MM.1S (cell line): ENCODE results near the gene SUZ12.
"Not testable (repeated sequence)": the region's sequence is repeated elsewhere in the genome, so short reads cannot be mapped to it uniquely, and the experiment has no call there.

Source experiments
- DNase-seq: peaks from one replicate; pipeline ENCODE4 v3.0.0-alpha.2; 2015
- H2AFZ ChIP-seq: fragments of 300-600 bp; sonication (generic); 2 replicates; pipeline ENCODE4 v1.6.0; 2016; ENCODE audit warnings: antibody characterized with exemption, low read length
- H3F3A ChIP-seq: fragments of 300-600 bp; sonication (generic); 2 replicates; pipeline ENCODE4 v1.6.1; 2016; ENCODE audit warnings: mild to moderate bottlenecking, antibody characterized with exemption, low read length, moderate library complexity, mixed read lengths; ENCODE audit not compliant: insufficient read depth
- H3K27ac ChIP-seq: fragments of 300-600 bp; sonication (generic); 2 replicates; pipeline ENCODE4 v1.5.1; 2016; ENCODE audit warnings: mild to moderate bottlenecking, low read length
- H3K27me3 ChIP-seq: fragments of 300-600 bp; sonication (generic); replicated peaks from 2 replicates; pipeline ENCODE4 v1.6.0; 2016; ENCODE audit warnings: low read length; ENCODE audit not compliant: insufficient read depth
- H3K36me3 ChIP-seq: fragments of 300-600 bp; sonication (generic); replicated peaks from 2 replicates; pipeline ENCODE4 v1.6.1; 2016; ENCODE audit warnings: mild to moderate bottlenecking, low read length, mixed read lengths; ENCODE audit not compliant: insufficient read depth
- H3K4me1 ChIP-seq: fragments of 300-600 bp; sonication (generic); 2 replicates; pipeline ENCODE4 v1.6.1; 2016; ENCODE audit warnings: low read length, mixed read lengths
- H3K4me2 ChIP-seq: fragments of 300-600 bp; sonication (generic); 2 replicates; pipeline ENCODE4 v1.6.0; 2016; ENCODE audit warnings: low read depth, low read length
- H3K4me3 ChIP-seq: fragments of 300-600 bp; sonication (generic); 2 replicates; pipeline ENCODE4 v1.5.1; 2016; ENCODE audit warnings: low read length, mixed read lengths
- H3K79me2 ChIP-seq: fragments of 300-600 bp; sonication (generic); 2 replicates; pipeline ENCODE4 v1.6.1; 2016; ENCODE audit warnings: mixed run types, low read length, mixed read lengths
- H3K9ac ChIP-seq: fragments of 300-600 bp; sonication (generic); 2 replicates; pipeline ENCODE4 v1.6.1; 2016; ENCODE audit warnings: low read length, mixed read lengths
- H3K9me2 ChIP-seq: fragments of 300-600 bp; sonication (generic); replicated peaks from 2 replicates; pipeline ENCODE4 v1.6.1; 2016; ENCODE audit warnings: mild to moderate bottlenecking, low read length, mixed read lengths; ENCODE audit not compliant: insufficient read depth
- H3K9me3 ChIP-seq: fragments of 300-600 bp; sonication (generic); replicated peaks from 2 replicates; pipeline ENCODE4 v1.6.1; 2016; ENCODE audit warnings: mild to moderate bottlenecking, low read length, mixed read lengths; ENCODE audit not compliant: insufficient read depth
- H4K20me1 ChIP-seq: fragments of 300-600 bp; sonication (generic); 2 replicates; pipeline ENCODE4 v1.6.1; 2016; ENCODE audit warnings: mild to moderate bottlenecking, low read length, moderate library complexity, mixed read lengths; ENCODE audit not compliant: insufficient read depth
- CTCF ChIP-seq: fragments of 300-600 bp; sonication (generic); IDR thresholded peaks from 2 replicates; pipeline ENCODE4 v1.5.1; 2016; ENCODE audit warnings: antibody characterized with exemption, low read length, mixed read lengths
- EZH2 ChIP-seq: fragments of 300-600 bp; sonication (generic); optimal IDR thresholded peaks from 2 replicates; pipeline ENCODE3; 2017; ENCODE audit warnings: low read depth, mild to moderate bottlenecking, antibody characterized with exemption, low read length, mixed read lengths
- EZH2phosphoT487 ChIP-seq: fragments of 300-600 bp; sonication (generic); IDR thresholded peaks from 2 replicates; pipeline ENCODE4 v1.6.1; 2018; ENCODE audit warnings: antibody characterized with exemption, low read length

SUZ12 gene

DNA sequence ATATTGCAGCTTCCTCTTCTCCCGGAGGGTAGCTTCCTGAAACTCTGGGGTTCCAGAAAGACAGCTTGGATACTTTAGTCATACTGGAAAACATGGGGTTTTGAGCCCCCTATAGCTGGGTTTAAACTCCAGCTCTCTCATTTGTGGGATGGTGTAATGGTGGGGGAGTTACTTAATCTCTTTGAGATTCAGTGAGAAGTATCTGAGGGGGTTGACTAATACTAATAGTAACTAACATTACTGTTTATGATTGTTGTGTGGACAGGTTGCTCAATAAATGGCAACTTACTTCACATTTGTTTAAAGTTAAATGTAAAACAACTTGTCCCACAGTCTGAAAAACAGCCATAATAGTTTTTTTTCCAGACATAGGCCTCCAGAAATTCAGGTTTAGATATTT lies 5.1 kb upstream of the SUZ12 start:
- H3K4me1 ChIP-seq: no peaks in the 10 kb centered on the region
- H3K36me3 ChIP-seq: no peaks in the 10 kb centered on the region
- no peak overlapping the region for H2AFZ ChIP-seq
- H3K9me2 ChIP-seq: no peaks in the 10 kb centered on the region
- TF ChIP-seq EZH2 (no peak), CTCF (no peak), EZH2phosphoT487 (no peak)
- H3K79me2 ChIP-seq: no peaks in the 10 kb centered on the region
- H3K9me3 ChIP-seq: no peaks in the 10 kb centered on the region
- H3K27ac ChIP-seq: no peak overlapping the region
- no peak overlapping the region for H3K9ac ChIP-seq
- no peak overlapping the region for H3K4me2 ChIP-seq
- DNase-seq: no peak
- no peak overlapping the region for H3K4me3 ChIP-seq
- H3K27me3 ChIP-seq: no peaks in the 10 kb centered on the region
- H4K20me1 ChIP-seq: no peaks in the 10 kb centered on the region
- no peaks in the 10 kb centered on the region for H3F3A ChIP-seq

- no peak overlapping the region for H3K27ac ChIP-seq
- no peaks in the 10 kb centered on the region for H3K9me3 ChIP-seq
- TF ChIP-seq EZH2: no peak
- no peak for TF ChIP-seq EZH2phosphoT487
- no peak for TF ChIP-seq CTCF
- H4K20me1 ChIP-seq: peaks cover 6% of the 10 kb centered on the region; the same call in 1 of the 2 replicates
- no peak overlapping the region for H3K9ac ChIP-seq
- H3K4me3 ChIP-seq: no peak overlapping the region
- H3K4me2 ChIP-seq: no peak overlapping the region
- peaks cover 31% of the 10 kb centered on the region for H3K79me2 ChIP-seq
- DNase-seq: no peak
- no peaks in the 10 kb centered on the region for H3F3A ChIP-seq
- no peaks in the 10 kb centered on the region for H3K4me1 ChIP-seq
- H3K27me3 ChIP-seq: no peaks in the 10 kb centered on the region
- H3K36me3 ChIP-seq: peaks cover 3% of the 10 kb centered on the region; the same call in 1 of the 2 replicates
- no peaks in the 10 kb centered on the region for H3K9me2 ChIP-seq
- H2AFZ ChIP-seq: no peak overlapping the region
Measured at GRCh38 chr17:31935512-31935911, 1.3 kb upstream of the SUZ12 start.

DNA sequence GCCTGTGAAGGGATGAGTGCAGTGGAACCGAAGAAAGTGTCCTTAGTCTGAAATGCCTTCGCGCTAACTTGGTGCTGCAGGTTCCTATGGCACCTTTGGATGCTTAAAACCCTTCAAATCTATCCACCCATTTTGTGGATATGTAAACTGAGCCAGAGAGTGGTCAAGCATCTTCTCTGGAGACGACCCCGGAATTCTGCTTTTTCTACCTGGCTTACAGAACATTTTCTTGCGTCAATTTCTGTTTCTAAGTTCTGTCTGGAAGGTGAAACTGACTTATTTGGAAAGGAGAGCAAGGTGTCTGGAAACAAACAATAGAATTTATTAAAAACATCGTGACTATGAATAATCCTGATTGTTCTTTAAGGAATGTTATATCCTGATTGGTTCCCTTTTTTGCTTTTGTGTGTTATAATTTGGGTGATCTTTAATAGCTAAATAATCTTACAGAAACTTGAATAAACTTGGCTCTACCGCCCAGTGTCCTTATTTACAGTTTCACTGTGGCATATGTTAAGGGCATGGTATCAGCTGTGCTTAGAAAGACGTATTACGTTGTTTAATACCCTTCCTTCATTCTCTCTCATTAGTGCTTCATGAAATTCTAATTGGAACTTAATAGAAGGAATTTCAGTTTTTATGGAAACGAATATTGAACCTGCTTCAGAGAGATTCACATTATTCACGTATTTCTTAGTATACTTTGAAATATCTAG lies 1.3 kb downstream of the SUZ12 start:
- not testable (repeated sequence) for H2AFZ ChIP-seq, H3K27me3 ChIP-seq, H3F3A ChIP-seq, H4K20me1 ChIP-seq, H3K9me2 ChIP-seq, H3K4me1 ChIP-seq, H3K9me3 ChIP-seq, H3K36me3 ChIP-seq
- peak overlapping the region; percentile 71 for H3K4me3 ChIP-seq
- peaks cover 56% of the 10 kb centered on the region for H3K79me2 ChIP-seq
- H3K4me2 ChIP-seq: peak overlapping the region; percentile 56
- peak overlapping the region; percentile 39; the same call in 1 of the 2 replicates for H3K27ac ChIP-seq
- peak overlapping the region; percentile 53; the same call in 1 of the 2 replicates for H3K9ac ChIP-seq
- peak; percentile 34 for DNase-seq

- H3K4me2 ChIP-seq, H3K4me1 ChIP-seq, H4K20me1 ChIP-seq, H3K9me3 ChIP-seq, H2AFZ ChIP-seq, H3K27me3 ChIP-seq, H3K9ac ChIP-seq, H3K27ac ChIP-seq, DNase-seq, H3F3A ChIP-seq, H3K36me3 ChIP-seq, H3K9me2 ChIP-seq, H3K4me3 ChIP-seq: not testable (repeated sequence)
- H3K79me2 ChIP-seq: peaks cover 85% of the 10 kb centered on the region
Measured at GRCh38 chr17:31941916-31942315, 5.1 kb downstream of the SUZ12 start.

DNA sequence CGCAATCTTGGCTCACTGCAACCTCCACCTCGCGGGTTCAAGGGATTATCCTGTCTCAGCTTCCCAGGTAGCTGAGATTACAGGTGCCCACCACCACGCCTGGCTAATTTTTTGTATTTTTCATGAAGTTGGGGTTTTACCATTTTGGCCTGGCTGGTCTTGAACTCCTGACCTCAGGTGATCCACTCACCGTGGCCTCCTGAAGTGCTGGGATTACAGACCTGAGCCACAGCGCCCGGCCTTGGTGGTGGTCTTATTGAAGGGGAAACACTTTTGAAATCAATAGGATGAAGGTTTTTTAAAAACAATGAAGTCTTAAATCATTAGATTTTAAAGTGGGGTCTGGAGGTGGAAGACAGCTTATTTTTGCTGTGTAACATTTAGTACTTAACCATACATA lies 5.6 kb downstream of the SUZ12 start:
- H3K4me2 ChIP-seq, H3K4me1 ChIP-seq, DNase-seq, H3K27me3 ChIP-seq, H3K9ac ChIP-seq, H3K9me3 ChIP-seq, H2AFZ ChIP-seq, H3K27ac ChIP-seq, H3K9me2 ChIP-seq, H3K36me3 ChIP-seq, H4K20me1 ChIP-seq, H3F3A ChIP-seq, H3K4me3 ChIP-seq: not testable (repeated sequence)
- peaks cover 83% of the 10 kb centered on the region for H3K79me2 ChIP-seq

DNA sequence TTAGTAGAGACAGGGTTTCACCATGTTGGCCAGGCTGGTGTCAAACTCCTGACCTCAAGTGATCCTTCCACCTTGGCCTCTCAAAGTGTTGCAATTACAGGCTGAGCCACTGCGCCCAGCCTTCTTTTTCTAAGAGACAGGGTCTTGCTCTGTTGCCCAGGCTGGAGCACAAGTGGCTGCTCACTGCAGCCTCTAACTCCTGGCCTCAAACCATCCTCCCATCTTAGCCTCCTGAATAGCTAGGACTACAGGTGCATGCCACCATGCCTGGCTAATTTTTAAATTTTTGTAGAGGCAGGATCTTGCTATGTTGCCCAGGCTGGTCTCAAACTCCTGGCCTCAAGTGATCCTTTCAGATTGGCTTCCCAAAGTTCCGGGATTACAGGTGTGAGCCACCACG lies 15.1 kb downstream of the SUZ12 start:
- H3K4me2 ChIP-seq, H3K4me1 ChIP-seq, H3K27ac ChIP-seq, H3K9me2 ChIP-seq, H4K20me1 ChIP-seq, H3F3A ChIP-seq, H2AFZ ChIP-seq, H3K9me3 ChIP-seq, H3K9ac ChIP-seq, H3K4me3 ChIP-seq, H3K27me3 ChIP-seq, DNase-seq, H3K36me3 ChIP-seq: not testable (repeated sequence)
- H3K79me2 ChIP-seq: peaks cover 16% of the 10 kb centered on the region
